CD14-positive monocyte (primary cell): ENCODE results near the gene SIM2. TPM values are rescaled to one million over a fixed set of nuclear protein-coding genes. Genes with fewer than 3 reads are reported as not detected.

Experiments
- DNase-seq, 3 donors: peaks; one replicate each; pipeline ENCODE4 v3.0.0-alpha.2; 2011 to 2022
- H2AFZ ChIP-seq: 2 replicates; pipeline ENCODE4 v1.6.0; 2012; ENCODE audit warnings: mild to moderate bottlenecking, low read depth, low read length, inconsistent platforms; ENCODE audit not compliant: insufficient read depth, poor library complexity, severe bottlenecking
- H3K27ac ChIP-seq, 2 donors: 1 replicate in 1 of 2; 2 replicates in 1 of 2; pipeline ENCODE4 v1.5.1; 2012 to 2013; ENCODE audit warnings: low read length in 2 of 2, control low read depth in 1 of 2, inconsistent platforms in 1 of 2, low read depth in 1 of 2, mild to moderate bottlenecking in 1 of 2
- H3K27me3 ChIP-seq, 2 donors: one replicate each; pipeline versions ENCODE4 v1.6.0 to v1.6.1; 2011 to 2013; ENCODE audit warnings: low read length in 2 of 2; ENCODE audit not compliant: control insufficient read depth in 2 of 2, insufficient read depth in 2 of 2
- H3K36me3 ChIP-seq, 2 donors: replicated peaks in 1 of 2; 1 replicate in 1 of 2; 2 replicates in 1 of 2; pipeline versions ENCODE4 v1.5.1 to v1.6.1; 2012 to 2013; ENCODE audit warnings: low read length in 2 of 2, control low read depth in 1 of 2, inconsistent platforms in 1 of 2, mild to moderate bottlenecking in 1 of 2; ENCODE audit not compliant: insufficient read depth in 2 of 2, control insufficient read depth in 1 of 2
- H3K4me1 ChIP-seq, 2 donors: 1 replicate in 1 of 2; 2 replicates in 1 of 2; pipeline versions ENCODE4 v1.5.1 to v1.6.1; 2012 to 2013; ENCODE audit warnings: low read length in 2 of 2, control low read depth in 1 of 2, inconsistent platforms in 1 of 2, mild to moderate bottlenecking in 1 of 2, moderate library complexity in 1 of 2; ENCODE audit not compliant: insufficient read depth in 2 of 2, control insufficient read depth in 1 of 2
- H3K4me2 ChIP-seq: replicated peaks from 2 replicates; pipeline ENCODE3; 2012; ENCODE audit warnings: low read length, moderate library complexity, mild to moderate bottlenecking; ENCODE audit not compliant: poor library complexity, severe bottlenecking; ENCODE audit errors: extremely low read depth
- H3K4me3 ChIP-seq, 3 experiments: fragments of 200-600 bp in 1 of 3; sonication (generic) in 1 of 3; replicated peaks in 1 of 3; 1 replicate in 2 of 3; 2 replicates in 1 of 3; pipeline ENCODE4 v1.5.1; 2011 to 2013; ENCODE audit warnings: low read length in 3 of 3, mild to moderate bottlenecking in 3 of 3, control low read depth in 2 of 3, low read depth in 2 of 3, inconsistent platforms in 1 of 3, moderate library complexity in 1 of 3
- H3K79me2 ChIP-seq: 2 replicates; pipeline ENCODE4 v1.6.0; 2012; ENCODE audit warnings: mild to moderate bottlenecking, control low read depth, inconsistent platforms, low read length, moderate library complexity; ENCODE audit not compliant: insufficient read depth
- H3K9ac ChIP-seq: 2 replicates; pipeline ENCODE4 v1.6.0; 2017; ENCODE audit warnings: low read length, mild to moderate bottlenecking; ENCODE audit not compliant: insufficient read depth, poor library complexity, severe bottlenecking
- H3K9me3 ChIP-seq, 2 donors: replicated peaks in 1 of 2; 1 replicate in 1 of 2; 2 replicates in 1 of 2; pipeline versions ENCODE4 v1.5.1 to v1.6.1; 2012 to 2013; ENCODE audit warnings: low read length in 2 of 2, control low read depth in 1 of 2; ENCODE audit not compliant: control insufficient read depth in 1 of 2, insufficient read depth in 1 of 2
- H4K20me1 ChIP-seq: 2 replicates; pipeline ENCODE4 v1.6.0; 2012; ENCODE audit warnings: mild to moderate bottlenecking, low read length, control low read depth, moderate library complexity; ENCODE audit not compliant: insufficient read depth
- H3K27ac Mint-ChIP-seq, 7 donors: one replicate each; pipeline ENCODE4 v1.8.0; 2020; ENCODE audit warnings: mild to moderate bottlenecking in 7 of 7, mixed read lengths in 7 of 7, moderate library complexity in 6 of 7, inconsistent platforms in 2 of 7
- H3K27me3 Mint-ChIP-seq, 3 donors: one replicate each; pipeline ENCODE4 v1.8.0; 2021 to 2022; ENCODE audit warnings: low read depth in 3 of 3, mild to moderate bottlenecking in 3 of 3, mixed read lengths in 3 of 3, moderate library complexity in 3 of 3, inconsistent platforms in 1 of 3
- H3K36me3 Mint-ChIP-seq, 2 donors: one replicate each; pipeline ENCODE4 v1.8.0; 2020; ENCODE audit warnings: mixed read lengths in 2 of 2, inconsistent platforms in 1 of 2, mild to moderate bottlenecking in 1 of 2
- H3K4me1 Mint-ChIP-seq: one replicate; pipeline ENCODE4 v1.8.0; 2020; ENCODE audit warnings: mild to moderate bottlenecking, mixed read lengths
- H3K4me3 Mint-ChIP-seq, 2 donors: one replicate each; pipeline ENCODE4 v1.8.0; 2020; ENCODE audit warnings: mild to moderate bottlenecking in 2 of 2, mixed read lengths in 2 of 2, moderate library complexity in 1 of 2
- H3K9me3 Mint-ChIP-seq, 7 donors: one replicate each; pipeline ENCODE4 v1.8.0; 2020 to 2022; ENCODE audit warnings: mixed read lengths in 7 of 7, mild to moderate bottlenecking in 6 of 7, moderate library complexity in 6 of 7, inconsistent platforms in 2 of 7
- CTCF ChIP-seq: fragments of 200-600 bp; IDR thresholded peaks from one replicate; pipeline ENCODE4 v1.8.0; 2022; ENCODE audit warnings: antibody characterized with exemption, mild to moderate bottlenecking
- WGBS: methylation state at CpG from one replicate; pipeline ENCODE4 v1.1.5; 2013; ENCODE audit warnings: missing lambda C conversion rate; ENCODE audit not compliant: insufficient coverage; 5-methylcytosine and 5-hydroxymethylcytosine counted together
- intact Hi-C, 2 donors: fragments of 100-400 bp; cut with micrococcal nuclease; formaldehyde crosslinking; loops; one replicate each; pipeline versions ENCODE4 v1.15.0 to v1.15.1; 2023
- polyA plus RNA-seq, 3 donors: library from polyadenylated mRNA; depleted of rRNA in 1 of 3; unstranded in 2 of 3; stranded (reverse) in 1 of 3; fragments of 300-500 nt in 2 of 3; fragments of >200 nt in 1 of 3; fragmentation: Illumina TruSeq in 2 of 3; gene quantifications; 1 replicate in 2 of 3; 2 replicates in 1 of 3; pipeline ENCODE4 v1.2.3, GENCODE V29; 2012 to 2021

Gene SIM2
- polyA plus RNA-seq, 3 donors, result not detected

- intact Hi-C loops, result no loop called here
- Histone ChIP-seq H3K9ac (no peak overlapping the region), H2AFZ (no peak overlapping the region), H3K9me3 (peaks cover 0 to 58% of the 10 kb centered on the region in 2 donors), H3K27me3 (peaks cover 57 to 94% of the 10 kb centered on the region in 2 donors), H3K4me3 (no peak overlapping the region), H4K20me1 (no peaks in the 10 kb centered on the region), H3K27ac (no peak overlapping the region), H3K4me2 (no peak overlapping the region), H3K79me2 (no peaks in the 10 kb centered on the region), H3K4me1 (no peaks in the 10 kb centered on the region), H3K36me3 (no peaks in the 10 kb centered on the region)
- no peak for TF ChIP-seq CTCF
- DNase-seq, result no peak
- peaks cover 10% of the 10 kb centered on the region for H3K4me1 Mint-ChIP-seq
- H3K9me3 Mint-ChIP-seq, result peaks cover 0 to 41% (median 9%) of the 10 kb centered on the region in 7 donors
- peak overlapping the region in 1 of 7 donors; percentile 38 for H3K27ac Mint-ChIP-seq
- 10% methylated on average over 5 of the region's 6 CpGs for WGBS
- peaks cover 89 to 97% (median 89%) of the 10 kb centered on the region in 3 donors for H3K27me3 Mint-ChIP-seq
- H3K4me3 Mint-ChIP-seq, result peak overlapping the region in 1 of 2 donors; percentile 68
- peaks cover 0 to 4% of the 10 kb centered on the region in 2 donors for H3K36me3 Mint-ChIP-seq
Observed at GRCh38 chr21:36702622-36702968, 3.7 kb downstream of the SIM2 start.

GRCh38 chr21:36703123-36703522 lies 4.2 kb downstream of the SIM2 start:
- Histone ChIP-seq H2AFZ (no peak overlapping the region), H3K27ac (no peak overlapping the region), H3K9me3 (peaks cover 0 to 52% of the 10 kb centered on the region in 2 donors), H3K79me2 (no peaks in the 10 kb centered on the region), H4K20me1 (no peaks in the 10 kb centered on the region), H3K4me3 (no peak overlapping the region), H3K27me3 (peaks cover 61 to 93% of the 10 kb centered on the region in 2 donors), H3K9ac (no peak overlapping the region), H3K4me2 (no peak overlapping the region), H3K4me1 (no peaks in the 10 kb centered on the region), H3K36me3 (no peaks in the 10 kb centered on the region)
- Mint-ChIP-seq H3K4me1 (peaks cover 10% of the 10 kb centered on the region), H3K27me3 (peaks cover 87 to 97% (median 87%) of the 10 kb centered on the region in 3 donors), H3K27ac (no peak overlapping the region), H3K4me3 (peak overlapping the region in 1 of 2 donors; percentile 74), H3K9me3 (peaks cover 0 to 40% (median 9%) of the 10 kb centered on the region in 7 donors), H3K36me3 (peaks cover 0 to 4% of the 10 kb centered on the region in 2 donors)
- DNase-seq, result no peak
- intact Hi-C loops, result no loop called here
- WGBS, result 27% methylated on average over 3 of the region's 3 CpGs
- TF ChIP-seq CTCF, result no peak
